OCI-LY3 (cell line): ENCODE measurements around the gene ALOX5.
"Not testable (repeated sequence)": the region's sequence is repeated elsewhere in the genome, so short reads cannot be mapped to it uniquely, and the experiment has no call there.

Experiments
- H2AFZ ChIP-seq: fragments of 200-600, 300-600 bp; shearing (Covaris generic); 2 replicates; pipeline ENCODE4 v1.6.0; 2014; ENCODE audit warnings: antibody characterized with exemption, low read depth, low read length
- H3K27ac ChIP-seq: fragments of 200-600, 300-600 bp; sonication (generic); 2 replicates; pipeline ENCODE4 v1.5.1; 2014; ENCODE audit warnings: mild to moderate bottlenecking, low read length, moderate library complexity, mixed read lengths
- H3K27me3 ChIP-seq: fragments of 200-600, 300-600 bp; sonication (generic); 2 replicates; pipeline ENCODE4 v1.6.1; 2014; ENCODE audit warnings: low read depth, low read length, mixed read lengths
- H3K36me3 ChIP-seq: fragments of 200-600, 300-600 bp; sonication (generic); replicated peaks from 2 replicates; pipeline ENCODE3; 2014; ENCODE audit warnings: low read depth, low read length, mixed read lengths
- H3K4me1 ChIP-seq: fragments of 300-600, 200-600 bp; sonication (generic); 2 replicates; pipeline ENCODE4 v1.6.1; 2014; ENCODE audit warnings: low read length, mixed read lengths
- H3K4me2 ChIP-seq: fragments of 200-600, 300-600 bp; sonication (generic); 2 replicates; pipeline ENCODE4 v1.6.1; 2014; ENCODE audit warnings: low read length, mixed read lengths
- H3K4me3 ChIP-seq: fragments of 300-600, 200-600 bp; sonication (generic); 2 replicates; pipeline ENCODE4 v1.5.1; 2014; ENCODE audit warnings: antibody characterized with exemption, mild to moderate bottlenecking, low read length, moderate library complexity
- H3K79me2 ChIP-seq: fragments of 300-600, 200-600 bp; shearing (Covaris generic); 2 replicates; pipeline ENCODE4 v1.6.1; 2014; ENCODE audit warnings: mild to moderate bottlenecking, low read length, mixed read lengths
- H3K9ac ChIP-seq: fragments of 300-600, 200-600 bp; shearing (Covaris generic); 2 replicates; pipeline ENCODE4 v1.6.0; 2014; ENCODE audit warnings: mild to moderate bottlenecking, low read length, moderate library complexity
- H3K9me3 ChIP-seq: fragments of 200-600, 300-600 bp; shearing (Covaris generic); 2 replicates; pipeline ENCODE4 v1.6.1; 2014; ENCODE audit warnings: low read length, mixed read lengths; ENCODE audit not compliant: insufficient read depth
- H4K20me1 ChIP-seq: fragments of 200-600, 300-600 bp; sonication (generic); 2 replicates; pipeline ENCODE4 v1.6.1; 2016; ENCODE audit warnings: low read length, mixed read lengths; ENCODE audit not compliant: insufficient read depth
- EZH2phosphoT487 ChIP-seq: fragments of 200-600 bp; shearing (Covaris generic); IDR thresholded peaks from 2 replicates; pipeline ENCODE4 v1.6.1; 2018; ENCODE audit warnings: antibody characterized with exemption, mixed run types, low read depth
- TF ChIP-seq, protein P1 (sequence below): fragments of 200-600, 300-600 bp; sonication (generic); IDR thresholded peaks from 2 replicates; pipeline ENCODE4 v1.5.1; 2014; ENCODE audit warnings: antibody characterized with exemption, low read length, low read depth

ALOX5 gene

DNA sequence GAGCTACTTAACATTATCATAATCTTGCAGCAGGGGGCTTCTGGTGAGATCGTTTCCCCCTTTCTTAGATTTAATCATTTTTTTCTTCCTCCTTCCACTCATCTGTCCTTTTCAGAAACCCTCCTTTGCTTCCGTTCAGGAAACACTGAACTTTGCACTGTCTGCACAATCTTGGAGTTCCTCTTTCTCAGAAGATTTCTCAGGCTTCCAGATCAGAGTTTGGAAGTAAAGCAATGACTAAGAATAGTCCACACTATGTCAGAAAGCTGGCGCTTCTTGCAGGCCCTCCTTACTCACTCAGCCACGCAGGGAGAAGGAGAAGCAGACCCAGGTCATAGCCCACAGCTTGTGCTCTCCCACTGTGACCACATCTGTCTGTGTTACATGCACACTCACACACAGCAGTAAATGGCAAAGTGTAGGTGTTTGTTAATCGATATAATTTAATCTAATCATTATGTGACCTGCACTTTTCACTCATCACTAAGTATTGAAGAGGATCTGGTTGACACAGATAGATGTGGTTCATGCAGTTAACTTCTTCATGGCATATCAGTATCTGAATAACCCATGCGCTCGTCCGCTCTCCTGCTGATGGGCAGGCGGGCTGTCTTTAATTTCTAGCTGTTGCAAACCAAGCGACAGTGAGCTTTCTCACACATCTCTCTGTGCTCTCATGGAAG lies 30.2 kb downstream of the ALOX5 start:
- no peaks in the 10 kb centered on the region for H3K79me2 ChIP-seq
- no peak overlapping the region for H3K4me3 ChIP-seq
- H2AFZ ChIP-seq: no peak overlapping the region
- H3K4me1 ChIP-seq: no peaks in the 10 kb centered on the region
- no peaks in the 10 kb centered on the region for H4K20me1 ChIP-seq
- TF ChIP-seq, protein P1, sequence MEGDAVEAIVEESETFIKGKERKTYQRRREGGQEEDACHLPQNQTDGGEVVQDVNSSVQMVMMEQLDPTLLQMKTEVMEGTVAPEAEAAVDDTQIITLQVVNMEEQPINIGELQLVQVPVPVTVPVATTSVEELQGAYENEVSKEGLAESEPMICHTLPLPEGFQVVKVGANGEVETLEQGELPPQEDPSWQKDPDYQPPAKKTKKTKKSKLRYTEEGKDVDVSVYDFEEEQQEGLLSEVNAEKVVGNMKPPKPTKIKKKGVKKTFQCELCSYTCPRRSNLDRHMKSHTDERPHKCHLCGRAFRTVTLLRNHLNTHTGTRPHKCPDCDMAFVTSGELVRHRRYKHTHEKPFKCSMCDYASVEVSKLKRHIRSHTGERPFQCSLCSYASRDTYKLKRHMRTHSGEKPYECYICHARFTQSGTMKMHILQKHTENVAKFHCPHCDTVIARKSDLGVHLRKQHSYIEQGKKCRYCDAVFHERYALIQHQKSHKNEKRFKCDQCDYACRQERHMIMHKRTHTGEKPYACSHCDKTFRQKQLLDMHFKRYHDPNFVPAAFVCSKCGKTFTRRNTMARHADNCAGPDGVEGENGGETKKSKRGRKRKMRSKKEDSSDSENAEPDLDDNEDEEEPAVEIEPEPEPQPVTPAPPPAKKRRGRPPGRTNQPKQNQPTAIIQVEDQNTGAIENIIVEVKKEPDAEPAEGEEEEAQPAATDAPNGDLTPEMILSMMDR: no peak
- TF ChIP-seq EZH2phosphoT487: no peak
- H3K27me3 ChIP-seq: no peaks in the 10 kb centered on the region
- no peaks in the 10 kb centered on the region for H3K36me3 ChIP-seq
- H3K9ac ChIP-seq: no peak overlapping the region
- H3K4me2 ChIP-seq: no peak overlapping the region
- H3K27ac ChIP-seq: no peak overlapping the region
- H3K9me3 ChIP-seq: no peaks in the 10 kb centered on the region

DNA sequence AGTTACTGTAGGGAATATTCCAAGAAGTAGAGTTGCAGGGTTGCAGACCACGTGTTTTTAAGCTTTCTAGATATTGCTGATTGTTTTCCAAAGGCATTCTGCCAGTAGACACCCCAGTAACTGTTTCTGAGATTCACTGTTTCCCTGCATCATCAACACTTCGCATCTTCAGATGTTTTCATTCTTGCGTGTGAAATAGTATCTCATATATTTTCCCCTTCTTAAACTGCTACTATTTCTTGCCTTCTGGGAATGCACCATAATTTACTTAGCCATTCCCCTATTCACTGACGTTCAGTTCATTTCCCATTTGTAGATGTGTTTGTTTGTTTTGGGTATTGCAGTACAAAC lies 30.7 kb downstream of the ALOX5 start:
- Histone ChIP-seq H3K4me2 (no peak overlapping the region), H3K4me3 (no peak overlapping the region), H3K9me3 (no peaks in the 10 kb centered on the region), H3K9ac (no peak overlapping the region), H3K79me2 (no peaks in the 10 kb centered on the region), H3K4me1 (no peaks in the 10 kb centered on the region), H2AFZ (no peak overlapping the region), H4K20me1 (no peaks in the 10 kb centered on the region), H3K27ac (no peak overlapping the region), H3K27me3 (no peaks in the 10 kb centered on the region), H3K36me3 (no peaks in the 10 kb centered on the region)
- TF ChIP-seq, protein P1: no peak
- TF ChIP-seq EZH2phosphoT487: no peak

DNA sequence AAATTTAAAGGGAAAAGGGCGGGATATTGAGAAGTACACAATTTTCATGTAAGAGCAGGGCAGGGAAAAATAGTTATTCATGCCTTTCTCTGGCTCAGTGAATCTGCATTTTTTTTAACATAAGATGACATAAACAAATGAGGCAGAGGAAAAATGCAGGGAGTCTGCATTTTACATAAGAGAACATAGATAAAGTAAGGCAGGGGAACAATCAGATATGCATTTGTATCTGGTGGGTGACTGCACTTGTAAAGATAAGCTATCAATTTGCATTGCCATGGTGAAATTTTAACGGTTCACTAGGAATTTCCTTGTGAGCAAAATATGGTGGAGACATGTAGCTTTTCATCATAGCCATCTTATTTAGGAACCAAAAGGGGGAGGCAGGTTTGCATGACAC lies 33.5 kb downstream of the ALOX5 start:
- H3K9ac ChIP-seq: no peak overlapping the region
- no peak overlapping the region for H3K4me3 ChIP-seq
- H3K27ac ChIP-seq: no peak overlapping the region
- no peaks in the 10 kb centered on the region for H4K20me1 ChIP-seq
- H3K27me3 ChIP-seq: no peaks in the 10 kb centered on the region
- H3K4me2 ChIP-seq: no peak overlapping the region
- TF ChIP-seq, protein P1: no peak
- TF ChIP-seq EZH2phosphoT487: no peak
- no peaks in the 10 kb centered on the region for H3K36me3 ChIP-seq
- no peaks in the 10 kb centered on the region for H3K9me3 ChIP-seq
- H3K4me1 ChIP-seq: no peaks in the 10 kb centered on the region
- H2AFZ ChIP-seq: no peak overlapping the region
- H3K79me2 ChIP-seq: no peaks in the 10 kb centered on the region

DNA sequence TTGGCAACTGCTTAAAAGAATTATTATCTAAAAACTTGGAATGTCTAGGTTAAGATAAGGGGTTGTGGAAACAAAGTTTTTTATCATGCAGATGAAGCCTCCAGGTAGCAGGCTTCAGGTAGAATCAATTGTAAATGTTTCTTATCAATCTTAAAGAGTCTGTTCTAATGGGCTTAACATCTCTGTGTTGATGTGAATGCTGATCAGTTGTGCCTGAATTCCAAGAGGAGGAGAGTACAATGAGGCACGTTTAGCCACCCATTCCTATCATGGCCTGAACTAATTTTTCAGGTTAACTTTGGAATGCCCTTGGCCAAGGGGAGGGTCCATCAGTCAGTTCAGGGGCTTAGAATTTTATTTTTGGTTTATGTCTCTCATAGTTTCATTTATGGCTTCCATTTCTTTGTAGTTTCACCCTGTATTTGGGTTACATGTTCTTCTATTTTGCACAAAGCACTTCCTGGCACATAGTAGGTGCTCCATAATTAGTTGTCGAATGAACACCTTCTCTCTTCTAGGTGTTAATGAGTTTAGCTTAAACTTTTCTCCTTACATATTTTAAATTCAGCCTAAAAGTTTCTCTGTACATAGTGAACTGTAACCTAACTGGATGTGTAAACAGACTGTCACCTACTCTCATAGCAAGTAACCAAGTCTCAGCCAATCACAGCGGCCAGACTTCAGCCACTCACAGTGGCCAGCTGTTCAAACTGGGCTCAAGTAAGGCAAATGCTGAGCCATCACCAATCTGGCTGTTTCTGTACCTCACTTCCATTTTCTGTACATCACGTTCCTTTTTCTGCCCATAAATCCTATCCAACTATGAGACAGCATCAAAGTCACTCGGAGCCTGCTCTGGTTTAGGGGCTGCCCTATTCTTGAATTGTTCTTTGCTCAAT lies 34.7 kb downstream of the ALOX5 start:
- H3K27ac ChIP-seq: no peak overlapping the region
- H3K9ac ChIP-seq: no peak overlapping the region
- no peaks in the 10 kb centered on the region for H3K4me1 ChIP-seq
- H3K79me2 ChIP-seq: no peaks in the 10 kb centered on the region
- H4K20me1 ChIP-seq: no peaks in the 10 kb centered on the region
- H3K4me3 ChIP-seq: no peak overlapping the region
- no peak overlapping the region for H2AFZ ChIP-seq
- H3K4me2 ChIP-seq: no peak overlapping the region
- H3K36me3 ChIP-seq: no peaks in the 10 kb centered on the region
- TF ChIP-seq EZH2phosphoT487: no peak
- TF ChIP-seq, protein P1: no peak
- no peaks in the 10 kb centered on the region for H3K9me3 ChIP-seq
- no peaks in the 10 kb centered on the region for H3K27me3 ChIP-seq

DNA sequence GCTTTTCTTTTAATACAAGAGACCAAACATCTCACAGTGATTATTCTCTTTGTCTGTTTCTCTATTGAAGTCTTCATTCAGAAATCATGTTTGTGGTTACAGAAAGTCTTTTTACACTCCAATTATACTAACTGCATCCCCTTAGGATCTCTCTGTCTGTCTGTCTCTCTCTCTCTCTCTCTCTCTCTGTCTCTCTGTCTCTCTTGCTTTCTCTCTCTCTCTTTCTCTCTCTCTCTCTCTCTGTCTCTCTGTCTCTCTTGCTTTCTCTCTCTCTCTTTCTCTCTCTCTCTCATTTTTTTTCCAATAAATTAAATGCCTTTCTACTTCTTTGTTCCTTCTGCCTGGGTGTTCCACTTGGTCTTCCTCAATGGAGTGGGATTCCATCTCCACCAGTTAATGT lies 35.3 kb downstream of the ALOX5 start:
- not testable (repeated sequence) for H3K27me3 ChIP-seq, H3K9ac ChIP-seq, H4K20me1 ChIP-seq, H3K36me3 ChIP-seq, H3K4me1 ChIP-seq, H3K4me2 ChIP-seq, H3K27ac ChIP-seq, H3K79me2 ChIP-seq, H3K4me3 ChIP-seq, H3K9me3 ChIP-seq, H2AFZ ChIP-seq
